Neural progenitor cell (in vitro differentiated cells): ENCODE measurements around the gene GUF1.

Source experiments
- CTCF ChIP-seq: fragments of 200-600 bp; sonication (generic); IDR thresholded peaks from 2 replicates; pipeline ENCODE4 v1.5.1; 2017; ENCODE audit warnings: antibody characterized with exemption, mild to moderate bottlenecking
- EZH2 ChIP-seq: fragments of 200-600 bp; sonication (generic); IDR thresholded peaks from 2 replicates; pipeline ENCODE4 v1.6.1; 2017; ENCODE audit warnings: antibody characterized with exemption, mild to moderate bottlenecking, moderate library complexity
- EZH2phosphoT487 ChIP-seq: fragments of 200-600 bp; sonication (generic); IDR thresholded peaks from 2 replicates; pipeline ENCODE4 v1.6.1; 2017; ENCODE audit warnings: antibody characterized with exemption

DNA sequence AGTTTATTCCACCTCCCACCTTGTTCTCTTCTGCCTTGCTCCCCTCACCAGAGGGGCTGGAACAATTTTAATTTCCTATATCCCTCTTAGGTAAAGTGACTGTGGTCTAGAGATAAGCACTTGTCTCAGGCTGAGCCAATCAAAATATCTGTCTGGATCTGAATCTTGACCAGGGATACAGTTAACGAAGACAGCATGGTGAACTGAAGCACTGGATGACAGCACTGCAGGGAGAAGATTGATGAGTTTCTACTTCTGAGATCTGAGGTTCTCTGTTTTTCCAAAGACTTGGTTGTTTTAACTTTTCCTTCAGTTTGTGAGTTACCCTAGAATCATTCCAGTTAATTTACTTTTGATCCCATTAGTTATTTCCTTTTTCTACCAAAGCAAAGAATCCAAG is 34.9 kb downstream of the GUF1 start:
- TF ChIP-seq CTCF (no peak), EZH2 (no peak), EZH2phosphoT487 (no peak)
